DMS153 (cell line): ENCODE results near the gene ZNF557.

ENCODE experiments used
- DNase-seq: peaks from one replicate; lab custom pipeline; 2025; lab: John Stamatoyannopoulos, UW

The ZNF557 gene

DNA sequence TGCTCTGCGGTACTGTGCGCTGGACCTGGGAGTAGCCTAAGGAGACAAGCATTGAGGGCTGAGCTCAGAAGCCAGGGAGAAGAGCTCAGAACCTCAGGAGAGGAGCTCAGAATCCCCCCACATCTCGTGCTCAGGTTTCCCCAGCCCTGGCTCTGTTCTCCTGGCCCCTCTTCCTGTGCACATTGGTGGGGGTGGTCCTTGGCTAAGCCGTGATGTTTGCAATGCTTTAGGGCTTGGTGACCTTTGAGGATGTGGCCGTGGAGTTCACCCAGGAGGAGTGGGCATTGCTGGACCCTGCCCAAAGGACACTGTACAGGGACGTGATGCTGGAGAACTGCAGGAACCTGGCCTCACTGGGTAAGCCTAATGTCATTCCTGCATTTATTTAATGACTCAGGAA is 6.6 kb downstream of the ZNF557 start:
- no peak for DNase-seq

DNA sequence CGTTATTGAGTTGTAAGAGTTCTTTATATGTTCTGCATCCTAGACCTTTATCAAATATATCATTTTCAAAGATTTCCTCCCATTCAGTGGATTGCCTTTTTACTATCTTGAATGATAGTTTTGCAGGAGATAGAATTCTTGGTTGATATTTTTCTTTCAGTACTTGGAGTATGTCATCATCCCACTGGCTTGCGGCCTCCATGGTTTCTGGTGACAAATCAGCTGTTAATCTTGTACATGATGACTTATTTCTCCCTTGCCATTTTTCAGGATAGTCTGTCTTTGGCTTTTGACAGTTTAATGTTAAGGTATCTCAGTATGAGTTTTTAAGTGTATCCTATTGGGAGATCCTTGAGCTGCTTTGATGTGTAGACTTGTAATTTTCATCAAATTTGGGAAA is 8.5 kb downstream of the ZNF557 start:
- DNase-seq, result no peak

DNA sequence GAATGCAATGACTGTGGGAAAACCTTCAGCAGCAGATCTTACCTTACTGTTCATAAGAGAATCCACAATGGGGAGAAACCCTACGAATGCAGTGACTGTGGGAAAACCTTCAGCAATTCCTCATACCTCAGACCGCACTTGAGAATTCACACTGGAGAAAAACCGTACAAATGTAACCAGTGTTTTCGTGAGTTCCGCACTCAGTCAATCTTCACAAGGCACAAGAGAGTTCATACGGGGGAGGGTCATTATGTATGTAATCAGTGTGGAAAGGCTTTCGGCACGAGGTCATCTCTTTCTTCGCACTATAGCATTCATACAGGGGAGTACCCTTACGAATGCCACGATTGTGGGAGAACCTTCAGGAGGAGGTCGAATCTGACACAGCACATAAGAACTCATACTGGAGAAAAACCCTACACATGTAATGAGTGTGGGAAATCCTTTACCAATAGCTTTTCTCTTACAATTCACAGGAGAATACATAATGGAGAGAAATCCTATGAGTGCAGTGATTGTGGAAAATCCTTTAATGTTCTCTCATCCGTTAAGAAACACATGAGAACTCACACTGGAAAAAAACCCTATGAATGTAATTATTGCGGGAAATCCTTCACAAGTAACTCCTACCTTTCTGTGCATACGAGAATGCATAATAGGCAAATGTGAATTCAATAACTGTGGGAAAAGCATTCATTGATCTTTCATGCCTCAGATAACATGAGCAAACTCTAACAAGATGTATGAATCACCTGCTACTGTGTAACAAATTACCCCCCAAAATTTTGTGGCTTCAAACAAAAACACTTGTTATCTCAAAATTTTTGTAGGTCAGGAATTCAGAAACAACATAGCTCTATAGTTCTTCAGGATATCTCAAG is 13.8 kb downstream of the ZNF557 start:
- DNase-seq, result peak; percentile 41

DNA sequence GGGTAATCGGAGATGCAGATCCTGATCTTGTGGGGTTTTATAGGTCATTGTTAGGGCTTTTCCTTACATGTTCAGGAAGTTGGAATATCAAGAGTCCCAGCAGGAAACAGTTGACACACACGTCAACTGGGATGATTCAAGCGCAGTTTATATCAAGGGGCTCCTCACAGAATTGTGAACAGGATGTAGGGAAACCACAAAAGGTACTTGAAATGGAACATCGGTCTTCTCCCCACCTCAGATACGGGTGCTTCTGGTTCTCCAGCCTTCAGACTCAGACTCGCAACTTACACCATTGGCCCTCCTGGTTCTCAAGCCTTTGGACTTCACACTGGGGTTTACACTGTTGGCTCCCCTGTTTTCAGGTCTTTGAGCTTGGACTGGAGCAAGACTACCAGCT is 19.5 kb downstream of the ZNF557 start:
- DNase-seq, result no peak

DNA sequence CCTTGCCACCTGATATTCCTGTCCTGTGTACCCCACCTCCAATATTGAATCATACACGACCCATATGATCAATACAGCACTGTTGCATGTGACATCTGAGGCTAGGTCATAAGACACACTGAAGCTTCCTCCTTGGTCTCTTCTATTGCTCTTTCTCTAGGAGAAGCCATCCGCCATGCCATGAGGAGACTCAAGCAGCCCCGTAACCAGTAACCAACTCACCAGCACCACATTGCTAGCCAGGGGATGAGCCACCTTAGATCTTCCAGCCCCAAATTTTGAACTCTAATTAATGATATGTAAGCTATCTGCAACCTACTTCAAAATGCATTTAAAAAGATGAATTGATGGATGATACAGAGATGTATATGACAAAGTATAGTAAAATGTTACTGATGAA is 28.6 kb downstream of the ZNF557 start:
- no peak for DNase-seq

DNA sequence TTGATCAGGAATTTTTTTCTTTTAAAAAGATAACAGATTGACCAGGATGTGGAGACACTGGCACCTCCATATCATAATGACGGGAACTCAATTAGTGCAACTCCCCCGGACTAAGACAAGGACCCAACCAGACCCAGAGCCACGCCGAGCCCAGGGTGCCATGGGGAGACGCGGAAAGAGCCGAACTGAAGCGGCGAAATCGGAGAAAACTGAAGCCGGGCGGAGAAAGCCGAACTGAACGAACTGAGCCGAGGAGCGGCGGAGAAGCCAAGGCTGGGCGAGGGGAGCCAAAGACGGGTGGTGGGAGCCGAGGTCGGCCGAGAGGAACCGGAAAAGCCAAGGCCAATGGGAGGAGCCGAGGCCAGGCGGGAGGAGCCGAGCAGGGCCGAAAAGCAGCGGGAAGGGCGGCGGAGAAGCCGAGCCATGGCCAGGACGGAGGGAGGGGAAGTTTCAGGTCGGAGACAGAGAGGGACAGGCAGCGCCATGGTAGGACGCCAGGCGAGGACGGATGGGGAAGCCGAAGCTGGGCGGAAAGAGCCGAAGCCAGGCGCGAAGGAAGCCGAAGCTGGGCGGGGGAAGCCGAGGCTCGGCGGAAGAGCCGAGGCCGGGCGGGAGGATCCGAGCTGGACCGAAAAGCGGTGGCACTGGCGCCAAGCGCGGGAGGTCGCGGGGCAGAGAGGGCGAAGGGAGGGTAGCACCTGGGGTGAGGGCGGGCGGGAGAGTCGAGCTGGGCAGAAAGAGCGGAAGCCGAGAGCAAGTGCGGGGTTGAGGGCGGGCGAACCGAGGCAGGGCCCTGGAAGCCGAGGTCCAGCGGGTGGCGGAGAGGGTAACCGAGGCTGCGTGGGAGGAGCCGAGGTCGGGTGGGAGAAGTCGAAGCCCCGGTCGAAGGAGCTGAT is 29.4 kb downstream of the ZNF557 start:
- peak; percentile 91 for DNase-seq

DNA sequence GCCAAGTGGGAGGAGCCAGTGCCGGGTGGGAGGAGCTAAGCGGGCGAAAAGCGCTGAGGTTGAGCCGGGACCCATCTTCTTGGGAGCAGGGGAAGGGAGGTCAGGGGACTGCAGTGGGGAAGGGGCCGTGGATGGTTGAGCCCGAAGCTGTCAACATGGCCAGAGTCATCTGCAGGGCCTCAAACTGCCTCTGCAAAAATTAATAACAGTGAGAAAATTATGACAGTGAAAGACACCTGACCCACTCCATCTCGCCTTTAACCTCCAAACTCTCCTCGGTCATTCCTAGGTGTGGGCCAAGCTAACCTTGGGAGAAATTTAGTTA is 30.1 kb downstream of the ZNF557 start:
- DNase-seq, result no peak

DNA sequence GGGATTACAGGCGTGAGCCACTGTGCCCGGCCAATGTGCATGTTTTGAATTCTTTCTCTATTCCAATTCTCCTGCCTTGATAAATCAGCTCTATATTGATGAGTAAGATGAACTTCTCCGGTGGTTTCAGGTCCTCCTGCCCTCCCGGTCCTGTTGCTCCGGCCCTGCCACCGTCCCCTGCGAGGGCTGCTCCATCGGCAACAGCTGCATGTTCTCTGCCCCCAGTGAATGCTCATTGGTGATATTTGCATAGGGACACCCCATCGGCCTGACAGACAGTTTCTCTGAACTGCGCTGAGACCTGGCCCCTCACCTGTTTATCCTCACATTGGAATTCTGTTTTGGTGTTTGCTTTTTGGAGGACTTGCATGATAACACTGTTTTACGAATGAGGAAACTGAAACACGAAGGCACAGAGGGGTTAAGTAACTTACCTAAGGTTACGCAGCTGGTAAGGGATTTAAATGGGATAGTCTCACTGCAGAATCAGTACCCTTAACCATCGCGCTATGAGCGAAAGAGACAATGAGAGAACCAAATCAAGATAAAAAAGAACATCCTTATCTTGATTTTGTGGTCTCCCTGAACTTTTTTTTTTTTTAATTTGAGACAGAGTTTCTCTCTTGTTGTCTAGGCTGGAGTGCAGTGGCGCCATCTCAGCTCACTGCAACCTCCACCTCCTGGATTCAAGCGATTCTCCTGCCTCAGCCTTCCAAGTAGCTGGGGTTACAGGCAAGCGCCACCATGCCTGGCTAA is 32.2 kb downstream of the ZNF557 start:
- DNase-seq, result no peak

DNA sequence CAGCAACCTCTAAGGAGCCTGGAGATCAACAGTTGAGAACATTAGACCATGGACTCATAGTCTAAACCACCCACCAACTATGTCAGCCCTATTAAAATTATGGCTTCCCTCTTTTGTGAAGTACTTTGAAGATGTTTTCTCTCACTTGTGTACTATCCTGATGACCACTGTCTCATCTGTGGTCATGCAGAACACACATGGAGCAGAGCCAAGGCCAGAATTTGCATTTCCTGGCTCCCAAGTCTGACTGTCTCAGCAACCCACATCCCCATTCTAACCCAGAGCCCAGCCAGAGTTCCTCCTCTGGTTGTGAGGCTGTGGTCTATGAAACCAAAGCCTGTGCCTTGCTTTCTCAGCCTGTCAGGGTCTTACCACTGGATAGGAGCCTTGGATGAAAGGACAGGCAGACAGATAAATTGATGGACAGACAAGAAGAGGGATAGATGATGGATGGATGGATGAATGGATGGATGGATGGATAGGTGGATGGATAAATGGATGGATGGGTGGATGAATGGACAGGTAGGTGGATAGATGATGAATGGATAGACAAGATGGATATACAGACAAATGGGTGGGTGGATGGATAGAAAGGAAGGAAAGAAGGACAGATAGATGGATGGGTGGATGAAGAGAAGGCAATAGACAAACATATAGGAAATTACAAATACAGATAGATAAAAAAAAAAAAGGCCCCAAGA is 35.4 kb downstream of the ZNF557 start:
- no peak for DNase-seq

DNA sequence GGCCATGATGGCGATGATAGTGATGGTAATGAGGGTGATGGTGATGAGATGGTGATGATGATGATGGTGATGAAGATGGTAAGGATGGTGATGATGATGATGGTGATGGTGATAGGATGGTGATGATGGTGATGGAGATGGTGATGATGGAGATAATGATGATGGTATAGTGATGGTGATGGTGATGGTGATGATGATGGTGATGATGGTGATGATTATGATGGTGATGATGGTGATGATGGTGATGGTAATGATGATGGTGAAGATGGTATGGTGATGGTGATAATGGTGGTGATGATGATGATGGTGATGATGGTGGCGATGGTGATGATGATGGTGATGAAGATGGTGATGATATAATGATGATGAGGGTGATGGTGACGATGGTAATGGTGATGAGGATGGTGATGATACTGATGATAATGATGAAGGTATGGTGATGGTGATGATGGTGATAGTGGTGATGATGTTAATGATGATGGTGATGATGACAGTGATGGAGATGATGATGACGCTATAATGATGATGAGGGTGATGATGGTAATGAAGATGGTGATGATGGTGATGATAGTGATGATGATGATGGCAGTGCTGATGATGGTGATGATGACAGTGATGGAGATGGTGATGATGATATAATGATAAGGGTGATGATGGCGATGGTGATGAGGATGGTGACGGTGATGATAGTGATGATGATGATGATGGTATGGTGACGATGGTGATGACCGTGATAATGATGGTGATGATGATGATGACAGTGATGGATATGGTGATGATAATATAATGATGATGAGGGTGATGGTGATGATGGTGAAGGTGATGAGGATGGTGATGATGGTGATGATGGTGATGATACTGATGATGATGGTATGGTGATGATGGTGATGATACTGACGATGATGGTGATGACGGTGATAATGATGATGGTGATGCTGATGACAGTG is 37.5 kb downstream of the ZNF557 start:
- DNase-seq, result no peak

DNA sequence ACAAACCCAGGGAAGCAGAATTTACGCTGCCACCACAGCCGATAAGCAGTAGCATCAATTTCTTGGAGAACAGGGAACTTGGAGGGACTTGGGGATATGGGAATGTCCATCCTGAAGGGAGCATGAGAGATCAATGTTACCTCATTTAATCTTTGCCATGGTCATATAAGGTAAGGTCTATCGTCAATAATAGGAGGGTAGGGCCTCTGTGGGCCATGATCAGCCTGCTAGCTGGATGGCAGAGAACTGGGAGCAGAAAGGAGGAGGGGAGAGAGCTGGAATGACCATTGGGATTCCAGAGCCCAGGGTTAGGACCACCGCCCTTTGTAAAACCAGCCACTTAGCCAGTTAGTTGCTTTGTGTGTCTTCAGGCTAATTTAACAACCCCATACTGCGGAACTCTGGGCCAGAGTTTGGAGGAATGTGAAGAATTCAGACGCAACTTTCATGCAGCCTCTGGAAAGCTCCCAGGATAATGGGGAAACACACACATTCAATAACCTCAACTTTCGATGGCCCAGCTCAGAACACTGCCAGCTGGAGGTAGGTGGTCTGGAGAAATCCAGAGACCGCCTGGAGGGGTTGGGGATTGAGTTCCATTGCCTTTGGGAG is 40.3 kb downstream of the ZNF557 start:
- DNase-seq, result no peak

DNA sequence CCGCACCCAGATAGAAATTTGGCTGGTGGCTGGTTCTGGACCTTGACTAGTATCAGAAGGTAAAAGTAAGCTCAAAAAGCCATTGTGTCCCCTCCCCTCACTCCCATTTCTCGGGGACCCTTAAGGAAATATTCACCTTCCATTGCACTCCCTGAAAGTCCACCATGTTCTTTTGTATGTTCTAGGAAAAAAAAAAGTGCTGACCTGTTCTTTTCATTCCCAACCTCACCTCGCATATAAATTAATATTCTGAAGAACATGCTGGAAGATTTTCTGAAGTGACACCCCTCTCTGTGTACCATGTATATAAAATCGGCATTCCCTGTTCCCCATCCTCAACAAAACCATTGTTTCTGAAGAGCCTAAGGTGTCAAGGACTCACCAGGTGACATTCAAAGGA is 43.2 kb downstream of the ZNF557 start:
- DNase-seq, result no peak

DNA sequence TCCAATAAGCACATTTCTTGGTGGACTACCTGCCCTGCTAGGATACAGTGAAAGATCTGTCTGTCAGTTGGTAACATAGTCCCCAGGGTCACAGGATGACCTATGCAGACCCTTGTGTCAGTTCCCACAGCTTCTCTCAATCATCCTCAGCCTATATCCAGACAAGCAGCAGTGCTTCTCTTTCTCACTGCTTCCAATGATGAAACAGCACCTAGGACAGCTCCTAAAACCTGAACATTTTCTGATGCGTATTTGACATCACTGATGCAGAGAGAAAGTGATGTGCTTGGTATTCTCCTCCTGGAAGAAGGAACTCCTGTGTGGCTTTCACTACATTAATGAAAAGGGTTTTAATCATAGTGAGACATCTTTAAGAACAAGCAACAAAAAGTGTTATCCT is 43.7 kb downstream of the ZNF557 start:
- no peak for DNase-seq

DNA sequence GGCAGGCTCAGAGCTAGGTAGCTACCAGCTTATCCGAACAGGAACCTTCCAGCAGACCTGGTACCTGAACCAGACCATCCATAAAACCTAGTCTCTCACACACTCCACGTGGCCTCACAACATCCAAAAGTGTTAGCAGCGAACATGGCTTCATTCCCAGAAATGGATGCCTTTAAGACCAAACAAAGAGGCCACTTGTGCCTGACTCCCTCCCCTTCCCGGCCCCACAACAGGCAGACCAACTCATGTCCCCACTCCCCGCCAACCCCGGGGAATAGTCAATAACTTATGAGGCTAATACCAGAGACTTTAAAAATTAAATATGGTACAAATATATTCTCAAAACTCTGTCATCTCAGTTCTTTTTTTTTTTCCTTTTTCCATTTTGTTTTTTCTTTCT is 46.2 kb downstream of the ZNF557 start:
- DNase-seq, result no peak

DNA sequence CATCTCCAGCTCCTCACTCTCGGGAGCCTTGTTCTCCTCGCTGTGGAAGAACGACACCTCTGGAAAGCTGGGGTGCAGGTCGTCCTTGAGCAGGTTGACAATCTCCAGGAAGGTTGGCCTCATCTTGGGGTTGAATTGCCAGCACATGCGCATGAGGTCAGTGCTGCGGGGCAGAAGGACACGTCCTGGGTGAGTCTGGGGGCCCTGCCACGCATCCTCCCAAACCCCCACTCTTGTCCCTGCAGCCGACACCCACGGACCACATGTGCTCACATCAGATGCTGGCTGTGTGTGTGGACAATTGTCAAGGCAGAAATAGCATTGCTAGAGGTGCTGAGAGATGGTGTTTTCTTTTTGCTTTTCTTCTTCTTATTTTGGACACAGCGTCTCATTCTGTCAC is 47.7 kb downstream of the ZNF557 start:
- no peak for DNase-seq

DNA sequence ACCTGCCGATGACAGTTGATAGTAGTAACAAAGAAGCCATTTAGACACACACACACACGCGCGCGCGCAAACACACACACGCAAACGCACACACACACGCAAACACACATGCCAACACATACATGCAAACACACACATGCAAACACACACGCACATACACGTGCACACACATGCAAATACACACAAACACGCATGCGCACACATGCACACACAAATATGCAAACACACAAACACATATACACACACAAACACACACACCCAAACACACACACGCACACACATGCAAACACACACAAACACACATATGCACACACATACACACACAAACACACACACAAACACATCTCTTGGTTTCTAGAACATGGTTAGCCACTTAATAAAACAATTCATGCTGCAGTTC is 50.1 kb downstream of the ZNF557 start:
- no peak for DNase-seq

DNA sequence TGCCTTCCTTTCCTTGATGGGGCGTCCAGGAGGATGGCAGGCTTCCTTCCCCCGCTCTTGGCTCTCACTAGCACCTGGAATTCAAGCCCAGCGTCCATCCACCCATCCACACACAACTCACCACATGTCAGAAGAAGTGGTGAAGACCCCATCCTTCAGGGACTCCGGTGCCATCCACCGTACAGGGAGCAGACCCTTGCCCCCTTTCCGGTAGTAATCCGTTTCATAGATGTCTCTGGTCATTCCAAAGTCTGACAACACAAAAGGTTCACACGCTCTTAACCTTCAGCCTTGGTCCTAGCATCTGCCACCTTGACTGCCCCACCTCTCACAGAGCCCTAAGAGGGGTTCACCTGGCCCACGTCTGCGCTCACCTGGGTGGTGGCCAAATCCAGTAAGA is 51.0 kb downstream of the ZNF557 start:
- DNase-seq, result no peak

DNA sequence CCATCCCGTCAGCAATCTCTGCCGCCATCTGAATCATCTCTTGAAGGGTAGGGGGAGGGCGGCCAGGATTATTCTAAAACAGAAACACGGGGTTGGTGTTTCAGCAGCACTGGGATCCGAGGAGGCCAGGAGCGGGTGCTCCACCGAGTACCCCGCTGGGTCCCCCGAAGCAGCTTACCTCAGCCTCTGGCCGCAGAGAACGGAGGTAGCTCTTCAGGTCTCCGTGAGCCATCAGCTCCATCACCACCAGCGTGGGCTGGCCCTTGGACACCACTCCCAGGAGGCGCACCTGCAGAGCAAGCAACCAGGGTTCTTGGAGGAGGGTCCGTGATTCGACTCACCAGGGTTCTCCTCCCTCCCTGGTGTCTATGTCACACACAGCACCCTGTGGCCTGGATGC is 53.2 kb downstream of the ZNF557 start:
- no peak for DNase-seq

DNA sequence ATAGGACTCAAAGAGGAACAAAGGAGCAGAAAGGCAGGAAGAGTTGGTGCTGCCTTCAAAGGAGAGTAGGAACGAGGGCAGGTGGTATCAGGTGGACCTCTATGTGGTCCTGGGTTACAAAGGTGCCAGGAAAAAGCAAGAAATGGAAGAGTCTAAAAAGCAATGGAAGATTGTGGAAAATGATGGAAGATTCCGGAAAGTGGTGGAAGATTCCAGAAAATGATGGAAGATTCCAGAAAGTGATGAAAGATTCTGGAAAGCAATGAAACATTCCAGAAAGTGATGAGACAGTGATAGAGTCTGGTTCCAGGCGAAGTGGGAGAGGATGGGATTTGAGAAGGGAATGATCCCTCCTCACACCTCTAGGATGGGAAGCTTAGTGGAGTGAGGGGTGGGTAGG is 55.3 kb downstream of the ZNF557 start:
- no peak for DNase-seq

DNA sequence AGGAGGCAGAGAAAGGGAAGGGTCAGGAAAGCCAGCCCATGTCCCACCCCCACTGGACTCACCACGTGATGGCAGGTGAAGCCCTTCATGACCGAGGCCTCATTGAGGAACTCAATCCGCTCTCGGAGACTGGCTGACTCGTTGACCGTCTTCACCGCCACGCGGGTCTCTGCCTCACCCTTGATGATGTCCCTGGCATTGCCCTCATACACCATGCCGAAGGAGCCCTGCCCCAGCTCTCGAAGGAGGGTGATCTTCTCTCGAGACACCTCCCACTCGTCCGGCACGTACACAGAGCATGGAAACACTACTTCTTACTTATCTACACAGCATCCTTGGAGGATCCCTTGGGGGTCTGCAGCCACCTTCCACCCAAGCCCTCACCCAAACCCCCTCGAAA is 55.7 kb downstream of the ZNF557 start:
- DNase-seq, result no peak
